Mesothelial cell of epicardium (in vitro differentiated cells): ENCODE measurements around the gene PRPF40A. TPM values are rescaled to one million over a fixed set of nuclear protein-coding genes. Genes with fewer than 3 reads are reported as not detected.

ENCODE experiments used
- DNase-seq, 2 experiments: peaks; one replicate each; pipeline ENCODE4 v3.0.0; 2021; ENCODE audit warnings: low spot score in 2 of 2; ENCODE audit not compliant: unreplicated experiment in 2 of 2
- H3K27ac Mint-ChIP-seq: 2 replicates; pipeline ENCODE4 v1.8.0; 2021; ENCODE audit warnings: mixed read lengths
- H3K27me3 Mint-ChIP-seq: 2 replicates; pipeline ENCODE4 v1.8.0; 2021; ENCODE audit warnings: low read depth, mixed read lengths
- H3K36me3 Mint-ChIP-seq: 2 replicates; pipeline ENCODE4 v1.8.0; 2021; ENCODE audit warnings: mixed read lengths
- H3K4me1 Mint-ChIP-seq: 2 replicates; pipeline ENCODE4 v1.8.0; 2021; ENCODE audit warnings: mixed read lengths
- H3K4me3 Mint-ChIP-seq: 2 replicates; pipeline ENCODE4 v1.8.0; 2021; ENCODE audit warnings: mild to moderate bottlenecking, moderate library complexity, mixed read lengths
- H3K9me3 Mint-ChIP-seq: 2 replicates; pipeline ENCODE4 v1.8.0; 2021; ENCODE audit warnings: mixed read lengths
- total RNA-seq: library from RNA; stranded (reverse); gene quantifications from 3 replicates; pipeline ENCODE4 v1.2.1, GENCODE V29; 2021
- TF ChIP-seq, protein P1 (sequence below): fragments of 200-600 bp; sonication (generic); IDR thresholded peaks from one replicate; pipeline ENCODE4 v1.5.0; 2021; ENCODE audit warnings: antibody characterized with exemption; ENCODE audit not compliant: unreplicated experiment

The PRPF40A gene
- total RNA-seq, 1 donor from 2014 or later: 134 TPM

DNA sequence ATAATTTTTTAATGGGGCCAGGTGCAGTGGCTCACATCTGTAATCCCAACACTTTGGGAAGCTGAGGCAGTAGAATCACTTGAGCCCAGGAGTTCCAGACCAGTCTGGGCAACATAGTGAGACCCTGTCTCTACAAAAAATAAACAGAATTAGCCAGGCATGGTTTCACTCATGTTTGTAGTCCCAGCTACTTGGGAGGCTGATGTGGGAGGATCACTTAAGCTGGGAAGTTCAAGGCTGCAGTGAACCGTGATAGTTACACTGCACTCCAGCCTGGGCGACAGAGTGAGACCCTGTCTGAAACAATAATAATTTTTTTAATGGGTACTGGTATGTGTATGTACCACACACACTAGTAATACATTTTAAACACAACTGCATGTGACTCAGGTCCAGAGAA lies 3.5 kb upstream of the PRPF40A start:
- no peak overlapping the region for H3K27ac Mint-ChIP-seq
- H3K27me3 Mint-ChIP-seq: no peaks in the 10 kb centered on the region
- H3K9me3 Mint-ChIP-seq: no peaks in the 10 kb centered on the region
- peaks cover 5% of the 10 kb centered on the region for H3K36me3 Mint-ChIP-seq
- TF ChIP-seq, protein P1, sequence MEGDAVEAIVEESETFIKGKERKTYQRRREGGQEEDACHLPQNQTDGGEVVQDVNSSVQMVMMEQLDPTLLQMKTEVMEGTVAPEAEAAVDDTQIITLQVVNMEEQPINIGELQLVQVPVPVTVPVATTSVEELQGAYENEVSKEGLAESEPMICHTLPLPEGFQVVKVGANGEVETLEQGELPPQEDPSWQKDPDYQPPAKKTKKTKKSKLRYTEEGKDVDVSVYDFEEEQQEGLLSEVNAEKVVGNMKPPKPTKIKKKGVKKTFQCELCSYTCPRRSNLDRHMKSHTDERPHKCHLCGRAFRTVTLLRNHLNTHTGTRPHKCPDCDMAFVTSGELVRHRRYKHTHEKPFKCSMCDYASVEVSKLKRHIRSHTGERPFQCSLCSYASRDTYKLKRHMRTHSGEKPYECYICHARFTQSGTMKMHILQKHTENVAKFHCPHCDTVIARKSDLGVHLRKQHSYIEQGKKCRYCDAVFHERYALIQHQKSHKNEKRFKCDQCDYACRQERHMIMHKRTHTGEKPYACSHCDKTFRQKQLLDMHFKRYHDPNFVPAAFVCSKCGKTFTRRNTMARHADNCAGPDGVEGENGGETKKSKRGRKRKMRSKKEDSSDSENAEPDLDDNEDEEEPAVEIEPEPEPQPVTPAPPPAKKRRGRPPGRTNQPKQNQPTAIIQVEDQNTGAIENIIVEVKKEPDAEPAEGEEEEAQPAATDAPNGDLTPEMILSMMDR: no peak
- peak overlapping the region; percentile 96 for H3K4me3 Mint-ChIP-seq
- no peak for DNase-seq
- H3K4me1 Mint-ChIP-seq: peaks cover 33% of the 10 kb centered on the region

DNA sequence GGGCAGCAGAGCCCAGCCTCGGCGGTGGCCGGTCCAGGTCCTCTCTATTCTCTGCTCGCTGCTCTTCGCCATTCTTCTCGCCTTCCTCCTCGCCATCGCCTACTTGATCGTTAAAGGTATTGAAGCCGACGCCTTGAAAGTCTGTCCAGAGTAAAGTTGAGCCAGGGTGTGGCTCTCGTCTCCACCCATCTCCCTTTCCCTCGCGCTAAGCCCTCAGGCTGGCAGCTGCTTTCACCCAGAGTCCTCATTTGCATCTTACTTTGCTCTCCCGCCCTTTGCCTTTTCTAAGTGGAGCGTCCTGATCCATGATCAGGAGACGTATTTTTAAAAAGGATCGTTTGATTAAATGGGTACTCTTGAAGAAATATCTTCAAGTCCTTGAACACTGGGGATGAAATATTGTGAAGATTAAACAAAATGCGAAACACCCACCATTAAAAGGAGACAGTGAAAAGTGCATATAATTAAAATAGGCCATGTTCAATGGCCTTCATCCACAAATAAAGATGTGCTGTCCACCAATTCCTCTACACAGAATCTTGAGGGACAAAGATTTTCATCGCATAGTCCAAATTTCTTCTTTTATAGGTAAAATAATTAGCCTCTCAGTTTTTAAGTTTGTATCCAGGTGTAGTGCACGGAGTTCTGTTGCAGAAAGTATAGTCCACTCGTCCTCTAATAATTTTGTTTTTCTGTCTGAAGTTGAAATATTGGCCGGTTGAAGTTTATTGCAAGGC lies 1.8 kb upstream of the PRPF40A start:
- H3K4me3 Mint-ChIP-seq: peak overlapping the region; percentile 96
- H3K4me1 Mint-ChIP-seq: peaks cover 41% of the 10 kb centered on the region
- TF ChIP-seq, protein P1: no peak
- H3K9me3 Mint-ChIP-seq: no peaks in the 10 kb centered on the region
- DNase-seq: no peak
- peak overlapping the region; percentile 99 for H3K27ac Mint-ChIP-seq
- no peaks in the 10 kb centered on the region for H3K27me3 Mint-ChIP-seq
- H3K36me3 Mint-ChIP-seq: peaks cover 10% of the 10 kb centered on the region

DNA sequence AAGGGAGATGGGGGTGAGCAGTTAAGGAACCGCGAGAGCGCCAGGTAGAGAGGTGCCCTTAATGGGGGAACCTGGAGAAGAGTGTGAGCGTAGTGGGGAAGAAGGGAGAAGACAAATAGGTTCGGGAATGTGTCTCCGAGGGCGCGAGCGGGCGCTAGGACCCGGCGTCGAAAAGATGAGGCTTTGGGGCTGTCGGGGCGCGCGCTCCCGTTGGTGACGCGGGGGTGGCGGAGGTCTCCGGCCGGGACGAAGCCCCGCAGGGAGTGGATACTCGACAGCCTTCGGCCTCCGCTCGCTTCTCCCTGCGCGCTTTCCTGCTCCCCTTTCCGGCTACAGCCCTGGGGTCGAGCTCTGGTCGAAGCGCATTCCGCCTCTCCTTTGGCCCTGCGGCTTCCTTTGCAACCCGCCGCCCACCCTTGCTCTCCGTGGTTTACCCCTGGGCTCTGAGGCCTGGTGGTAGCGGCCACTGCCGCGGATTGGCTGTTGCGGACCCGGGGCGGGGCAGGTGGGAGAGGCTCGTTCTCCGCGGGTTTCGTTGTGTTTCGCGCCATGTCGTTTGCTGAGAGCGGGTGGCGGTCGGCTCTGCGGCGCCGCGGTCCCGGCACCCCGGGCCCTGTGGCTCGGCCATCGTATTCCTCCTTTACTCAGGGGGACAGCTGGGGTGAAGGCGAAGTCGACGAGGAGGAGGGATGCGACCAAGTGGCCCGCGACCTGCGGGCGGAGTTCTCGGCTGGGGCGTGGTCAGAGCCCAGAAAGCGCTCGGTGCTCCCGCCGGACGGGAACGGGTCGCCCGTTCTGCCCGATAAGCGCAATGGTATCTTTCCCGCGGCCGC lies 1.0 kb upstream of the PRPF40A start, which contains the start of gene ARL6IP6:
Gene ARL6IP6, plus strand, starts transcription at position 545 of the 833 bp plus-strand sequence. Its CDS starts 5 bp downstream, at position 550.
- H3K27me3 Mint-ChIP-seq: no peaks in the 10 kb centered on the region
- peak; percentile 81 to 92 for DNase-seq
- peak within 1 kb of the TSS; percentile 96 for H3K4me3 Mint-ChIP-seq
- H3K9me3 Mint-ChIP-seq: no peaks in the 10 kb centered on the region
- TF ChIP-seq, protein P1: no peak
- peak within 1 kb of the TSS; percentile 99 for H3K27ac Mint-ChIP-seq
- peaks cover 41% of the 10 kb centered on the region for H3K4me1 Mint-ChIP-seq
- H3K36me3 Mint-ChIP-seq: peaks cover 12% of the 10 kb centered on the region

DNA sequence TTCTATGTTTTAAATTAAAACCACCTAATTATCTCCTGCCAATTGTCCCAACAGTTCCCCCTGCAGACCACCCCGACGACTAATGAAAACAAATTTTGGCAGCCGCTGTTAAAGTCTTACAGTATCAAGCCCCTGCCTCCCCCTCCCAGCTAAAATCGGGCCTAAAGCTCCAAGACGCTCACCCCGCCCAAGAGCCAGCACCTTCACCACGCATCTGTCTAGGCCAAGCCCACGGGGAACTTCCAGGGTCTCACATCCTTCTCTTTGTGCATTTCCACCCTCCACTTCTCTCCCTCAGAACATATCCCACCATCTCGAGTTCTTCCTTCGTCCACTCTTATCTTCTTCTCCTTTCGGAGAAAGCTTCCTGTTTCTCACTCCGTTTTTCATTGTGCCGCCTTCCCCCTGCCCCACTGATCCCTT lies 445 bp downstream of the PRPF40A start:
- no peaks in the 10 kb centered on the region for H3K9me3 Mint-ChIP-seq
- H3K27ac Mint-ChIP-seq: peak overlapping the region; percentile 99
- H3K36me3 Mint-ChIP-seq: peaks cover 16% of the 10 kb centered on the region
- no peak for DNase-seq
- TF ChIP-seq, protein P1: no peak
- H3K27me3 Mint-ChIP-seq: no peaks in the 10 kb centered on the region
- peaks cover 41% of the 10 kb centered on the region for H3K4me1 Mint-ChIP-seq
- H3K4me3 Mint-ChIP-seq: peak overlapping the region; percentile 96

DNA sequence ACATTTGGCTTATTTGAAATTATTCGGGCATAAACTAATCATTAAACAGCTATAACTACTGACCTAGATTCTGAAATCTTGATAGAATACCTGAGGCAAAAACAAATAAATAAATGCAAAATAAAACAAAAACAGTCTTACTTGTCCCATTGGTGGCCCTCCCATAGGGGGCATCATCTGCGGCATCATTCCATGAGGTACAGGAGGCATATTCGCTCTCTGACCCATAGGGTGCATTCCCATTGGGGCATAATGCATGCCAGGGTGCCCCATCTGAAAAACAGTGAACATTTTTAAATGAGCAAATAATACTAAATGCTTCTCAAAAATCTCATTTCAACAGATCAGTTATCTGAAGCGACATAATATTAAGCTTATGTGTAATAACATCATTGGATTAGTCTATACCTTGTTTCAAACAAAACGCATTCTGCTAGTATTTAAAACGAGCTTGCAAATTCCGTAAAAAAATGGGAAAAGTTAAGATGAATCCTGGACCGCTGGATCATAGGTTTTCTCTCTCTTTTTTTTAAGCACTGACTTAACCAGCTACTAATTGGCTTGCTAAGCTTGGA lies 1.3 kb downstream of the PRPF40A start:
- TF ChIP-seq, protein P1: peak; percentile 45
- Mint-ChIP-seq H3K36me3 (peaks cover 18% of the 10 kb centered on the region), H3K9me3 (no peaks in the 10 kb centered on the region), H3K4me3 (peak overlapping the region; percentile 96), H3K27ac (peak overlapping the region; percentile 99), H3K4me1 (peaks cover 37% of the 10 kb centered on the region), H3K27me3 (no peaks in the 10 kb centered on the region)
- no peak for DNase-seq
